ENCODE measurements around the gene SYNGR3.

DNA sequence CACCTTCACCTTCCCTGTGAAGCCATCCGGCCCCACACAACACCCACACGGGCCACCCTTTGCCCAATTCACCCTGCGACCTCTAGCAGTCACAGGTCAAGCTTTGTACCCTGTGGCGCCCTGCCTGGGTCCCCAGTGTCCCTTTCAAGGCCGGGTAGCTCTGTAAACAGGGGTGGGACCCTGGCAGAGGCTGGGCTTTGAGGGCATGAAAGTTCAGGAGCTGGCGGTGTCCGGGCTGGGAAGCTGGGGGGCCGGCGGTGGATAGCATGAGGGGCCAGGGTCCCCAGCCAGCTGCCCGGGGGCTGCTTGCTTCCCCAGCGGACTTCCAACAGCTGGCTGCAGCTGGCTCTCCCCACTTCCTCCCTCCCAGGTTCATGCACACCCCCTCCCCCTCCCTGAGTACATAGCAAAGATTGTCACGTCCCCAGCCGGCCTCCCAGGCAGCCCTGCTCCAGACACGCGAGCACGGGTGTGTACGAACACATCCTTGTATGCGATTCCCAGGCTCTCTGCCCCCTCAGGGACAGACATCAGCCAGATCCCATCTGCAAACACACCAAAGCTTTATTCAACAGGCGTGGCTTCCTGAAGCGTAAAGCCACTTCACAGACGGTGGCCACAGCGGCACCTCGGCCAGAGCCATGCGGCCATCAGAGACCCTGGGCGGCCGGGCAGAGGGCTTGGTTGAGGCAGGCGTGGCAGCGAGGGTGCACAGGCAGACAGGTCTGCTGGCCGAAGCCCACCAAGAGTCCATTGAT is 49.7 kb downstream of the SYNGR3 start:
- TF ChIP-seq POLR2A (IDR thresholded peaks at IDR 0.05; ENCODE audit: low read length) (no peak), GATA1 (IDR thresholded peaks at IDR 0.05; ENCODE audit: low read depth, low read length) (no peak)

Measured in erythroblast (primary cell).